ENCODE measurements around the gene SPG7. TPM values are rescaled to one million over a fixed set of nuclear protein-coding genes. Genes with fewer than 3 reads are reported as not detected.

Gene SPG7
- polyA plus RNA-seq, 1 donor from 2014 or later: 216 TPM

DNA sequence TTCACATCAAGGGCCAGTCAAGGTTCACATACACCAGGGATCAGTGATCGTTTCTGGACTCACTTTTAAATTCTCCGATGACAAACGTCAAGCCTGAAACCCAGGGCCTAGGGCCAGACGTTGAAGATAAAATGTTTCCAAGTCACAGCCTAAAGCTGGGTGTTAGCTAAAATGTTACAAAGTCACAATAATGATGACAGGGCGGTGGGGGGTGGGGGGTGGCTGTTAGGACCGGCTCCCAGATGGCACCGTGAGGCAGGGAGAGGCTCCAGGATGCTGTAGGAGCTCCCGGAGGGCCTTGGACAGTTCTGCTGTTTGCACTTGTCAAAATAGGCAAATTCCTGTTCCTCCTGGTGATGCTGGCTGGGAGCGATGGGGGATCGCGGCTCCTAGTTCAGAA is 35.9 kb downstream of the SPG7 start:
- H3K27ac ChIP-seq (ENCODE audit: low read length): no peak overlapping the region
- H3K4me2 ChIP-seq (ENCODE audit: low read length): no peak overlapping the region
- no peaks in the 10 kb centered on the region for H3F3A ChIP-seq (ENCODE audit: insufficient read depth, low read length, poor library complexity, severe bottlenecking)
- H3K9me2 ChIP-seq (ENCODE audit: insufficient read depth, low read length): no peaks in the 10 kb centered on the region
- H3K9ac ChIP-seq (ENCODE audit: low read length): no peak overlapping the region
- no peaks in the 10 kb centered on the region for H3K9me3 ChIP-seq (ENCODE audit: low read length)
- no peaks in the 10 kb centered on the region for H3K79me2 ChIP-seq (replicated peaks; ENCODE audit: insufficient read depth, low read length)
- no peaks in the 10 kb centered on the region for H3K27me3 ChIP-seq (ENCODE audit: insufficient read depth, low read depth, low read length)
- H4K20me1 ChIP-seq (ENCODE audit: insufficient read depth): no peaks in the 10 kb centered on the region
- no peaks in the 10 kb centered on the region for H3K36me3 ChIP-seq (ENCODE audit: insufficient read depth, low read length)
- H3K4me3 ChIP-seq (ENCODE audit: low read length): no peak overlapping the region
- TF ChIP-seq TAF1 (IDR thresholded peaks at IDR 0.05; ENCODE audit: low read depth) (no peak), EZH2 (IDR thresholded peaks at IDR 0.05; ENCODE audit: borderline replicate concordance, insufficient read depth, low read length, poor library complexity, severe bottlenecking) (no peak), SMC3 (conservative IDR thresholded peaks at IDR 0.05; ENCODE audit: poor library complexity) (no peak), RAD21 (conservative IDR thresholded peaks at IDR 0.05) (no peak), EP300 (conservative IDR thresholded peaks at IDR 0.05; ENCODE audit: poor library complexity, severe bottlenecking) (no peak), MXI1 (conservative IDR thresholded peaks at IDR 0.05; ENCODE audit: poor library complexity, severe bottlenecking) (no peak), POLR2AphosphoS5 (IDR thresholded peaks at IDR 0.05) (no peak)
- TF ChIP-seq, protein P1, sequence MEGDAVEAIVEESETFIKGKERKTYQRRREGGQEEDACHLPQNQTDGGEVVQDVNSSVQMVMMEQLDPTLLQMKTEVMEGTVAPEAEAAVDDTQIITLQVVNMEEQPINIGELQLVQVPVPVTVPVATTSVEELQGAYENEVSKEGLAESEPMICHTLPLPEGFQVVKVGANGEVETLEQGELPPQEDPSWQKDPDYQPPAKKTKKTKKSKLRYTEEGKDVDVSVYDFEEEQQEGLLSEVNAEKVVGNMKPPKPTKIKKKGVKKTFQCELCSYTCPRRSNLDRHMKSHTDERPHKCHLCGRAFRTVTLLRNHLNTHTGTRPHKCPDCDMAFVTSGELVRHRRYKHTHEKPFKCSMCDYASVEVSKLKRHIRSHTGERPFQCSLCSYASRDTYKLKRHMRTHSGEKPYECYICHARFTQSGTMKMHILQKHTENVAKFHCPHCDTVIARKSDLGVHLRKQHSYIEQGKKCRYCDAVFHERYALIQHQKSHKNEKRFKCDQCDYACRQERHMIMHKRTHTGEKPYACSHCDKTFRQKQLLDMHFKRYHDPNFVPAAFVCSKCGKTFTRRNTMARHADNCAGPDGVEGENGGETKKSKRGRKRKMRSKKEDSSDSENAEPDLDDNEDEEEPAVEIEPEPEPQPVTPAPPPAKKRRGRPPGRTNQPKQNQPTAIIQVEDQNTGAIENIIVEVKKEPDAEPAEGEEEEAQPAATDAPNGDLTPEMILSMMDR (IDR thresholded peaks at IDR 0.05; ENCODE audit: poor library complexity, severe bottlenecking): no peak
- TF ChIP-seq, protein P2, sequence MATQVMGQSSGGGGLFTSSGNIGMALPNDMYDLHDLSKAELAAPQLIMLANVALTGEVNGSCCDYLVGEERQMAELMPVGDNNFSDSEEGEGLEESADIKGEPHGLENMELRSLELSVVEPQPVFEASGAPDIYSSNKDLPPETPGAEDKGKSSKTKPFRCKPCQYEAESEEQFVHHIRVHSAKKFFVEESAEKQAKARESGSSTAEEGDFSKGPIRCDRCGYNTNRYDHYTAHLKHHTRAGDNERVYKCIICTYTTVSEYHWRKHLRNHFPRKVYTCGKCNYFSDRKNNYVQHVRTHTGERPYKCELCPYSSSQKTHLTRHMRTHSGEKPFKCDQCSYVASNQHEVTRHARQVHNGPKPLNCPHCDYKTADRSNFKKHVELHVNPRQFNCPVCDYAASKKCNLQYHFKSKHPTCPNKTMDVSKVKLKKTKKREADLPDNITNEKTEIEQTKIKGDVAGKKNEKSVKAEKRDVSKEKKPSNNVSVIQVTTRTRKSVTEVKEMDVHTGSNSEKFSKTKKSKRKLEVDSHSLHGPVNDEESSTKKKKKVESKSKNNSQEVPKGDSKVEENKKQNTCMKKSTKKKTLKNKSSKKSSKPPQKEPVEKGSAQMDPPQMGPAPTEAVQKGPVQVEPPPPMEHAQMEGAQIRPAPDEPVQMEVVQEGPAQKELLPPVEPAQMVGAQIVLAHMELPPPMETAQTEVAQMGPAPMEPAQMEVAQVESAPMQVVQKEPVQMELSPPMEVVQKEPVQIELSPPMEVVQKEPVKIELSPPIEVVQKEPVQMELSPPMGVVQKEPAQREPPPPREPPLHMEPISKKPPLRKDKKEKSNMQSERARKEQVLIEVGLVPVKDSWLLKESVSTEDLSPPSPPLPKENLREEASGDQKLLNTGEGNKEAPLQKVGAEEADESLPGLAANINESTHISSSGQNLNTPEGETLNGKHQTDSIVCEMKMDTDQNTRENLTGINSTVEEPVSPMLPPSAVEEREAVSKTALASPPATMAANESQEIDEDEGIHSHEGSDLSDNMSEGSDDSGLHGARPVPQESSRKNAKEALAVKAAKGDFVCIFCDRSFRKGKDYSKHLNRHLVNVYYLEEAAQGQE (IDR thresholded peaks at IDR 0.05; ENCODE audit: borderline replicate concordance): no peak
- H2AFZ ChIP-seq (ENCODE audit: low read depth, low read length): no peak overlapping the region

DNA sequence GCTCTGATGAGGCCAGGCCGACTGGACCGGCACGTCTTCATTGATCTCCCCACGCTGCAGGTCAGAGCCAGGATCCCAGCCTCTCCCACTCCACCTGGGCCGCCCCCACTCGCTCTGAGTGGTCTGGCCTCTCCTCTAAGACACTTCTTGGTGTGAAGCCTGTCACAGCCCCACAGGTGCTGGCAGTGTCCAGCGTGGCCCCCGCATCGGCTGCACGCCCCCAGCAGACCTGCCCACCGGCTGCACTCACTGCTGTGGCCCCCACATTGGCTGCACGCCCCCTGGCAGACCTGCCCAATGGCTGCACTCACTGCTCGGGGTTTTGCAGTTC is 36.5 kb downstream of the SPG7 start:
- H3K9me3 ChIP-seq (ENCODE audit: low read length): no peaks in the 10 kb centered on the region
- TF ChIP-seq SMC3 (conservative IDR thresholded peaks at IDR 0.05; ENCODE audit: poor library complexity) (no peak), MXI1 (conservative IDR thresholded peaks at IDR 0.05; ENCODE audit: poor library complexity, severe bottlenecking) (no peak), TAF1 (IDR thresholded peaks at IDR 0.05; ENCODE audit: low read depth) (no peak), EP300 (conservative IDR thresholded peaks at IDR 0.05; ENCODE audit: poor library complexity, severe bottlenecking) (no peak), EZH2 (IDR thresholded peaks at IDR 0.05; ENCODE audit: borderline replicate concordance, insufficient read depth, low read length, poor library complexity, severe bottlenecking) (no peak), POLR2AphosphoS5 (IDR thresholded peaks at IDR 0.05) (no peak), RAD21 (conservative IDR thresholded peaks at IDR 0.05) (no peak)
- TF ChIP-seq, protein P2 (IDR thresholded peaks at IDR 0.05; ENCODE audit: borderline replicate concordance): no peak
- TF ChIP-seq, protein P1 (IDR thresholded peaks at IDR 0.05; ENCODE audit: poor library complexity, severe bottlenecking): no peak
- H3K79me2 ChIP-seq (replicated peaks; ENCODE audit: insufficient read depth, low read length): no peaks in the 10 kb centered on the region
- no peak overlapping the region for H3K4me3 ChIP-seq (ENCODE audit: low read length)
- no peaks in the 10 kb centered on the region for H4K20me1 ChIP-seq (ENCODE audit: insufficient read depth)
- no peaks in the 10 kb centered on the region for H3K27me3 ChIP-seq (ENCODE audit: insufficient read depth, low read depth, low read length)
- H3K9me2 ChIP-seq (ENCODE audit: insufficient read depth, low read length): no peaks in the 10 kb centered on the region
- no peak overlapping the region for H3K9ac ChIP-seq (ENCODE audit: low read length)
- H2AFZ ChIP-seq (ENCODE audit: low read depth, low read length): no peak overlapping the region
- H3K27ac ChIP-seq (ENCODE audit: low read length): no peak overlapping the region
- H3K4me2 ChIP-seq (ENCODE audit: low read length): no peak overlapping the region
- H3K36me3 ChIP-seq (ENCODE audit: insufficient read depth, low read length): no peaks in the 10 kb centered on the region
- no peaks in the 10 kb centered on the region for H3F3A ChIP-seq (ENCODE audit: insufficient read depth, low read length, poor library complexity, severe bottlenecking)

Data from neural cell (in vitro differentiated cells).